SK-N-SH (cell line): ENCODE data around the gene FCHSD2. TPM values are rescaled to one million over a fixed set of nuclear protein-coding genes. Genes with fewer than 3 reads are reported as not detected.

ENCODE experiments used
- CTCF ChIA-PET: fragments of 300-600, 350-600 bp; formaldehyde crosslinking; extraction: SDS; loops from one replicate; lab custom pipeline; 2021; lab: Yijun Ruan, JAX
- POLR2A ChIA-PET: fragments of 350-600 bp; sonication (Branson Sonifier 250); formaldehyde crosslinking; extraction: SDS; loops from one replicate; lab custom pipeline; 2020; ENCODE audit warnings: antibody characterized with exemption, inconsistent platforms; lab: Yijun Ruan, JAX
- DNase-seq: peaks from one replicate; pipeline ENCODE4 v3.0.0; 2012
- H2AFZ ChIP-seq: fragments of 200-600 bp; sonication (generic); 2 replicates; pipeline ENCODE4 v1.8.1; 2016; ENCODE audit warnings: antibody characterized with exemption, mild to moderate bottlenecking, low read depth
- H3F3A ChIP-seq: fragments of 200-600 bp; sonication (generic); replicated peaks from 2 replicates; pipeline ENCODE3; 2016; ENCODE audit warnings: antibody characterized with exemption, mild to moderate bottlenecking; ENCODE audit not compliant: insufficient read depth
- H3K27ac ChIP-seq, 2 experiments: fragments of 200-500 bp in 1 of 2; fragments of 200-600 bp in 1 of 2; sonication (Bioruptor generic) in 1 of 2; sonication (generic), shearing (Covaris generic) in 1 of 2; 2 replicates each; pipeline versions ENCODE4 v1.5.1 to v1.6.1; 2014 to 2016; ENCODE audit warnings: low read depth in 2 of 2, inconsistent platforms in 1 of 2, low read length in 1 of 2, mild to moderate bottlenecking in 1 of 2, mixed read lengths in 1 of 2
- H3K27me3 ChIP-seq: fragments of 200-600 bp; sonication (generic), shearing (Covaris generic); 2 replicates; pipeline ENCODE4 v1.6.1; 2016; ENCODE audit warnings: mixed run types; ENCODE audit not compliant: insufficient read depth
- H3K36me3 ChIP-seq, 2 experiments: fragments of 200-500 bp in 1 of 2; fragments of 200-600 bp in 1 of 2; sonication (Bioruptor generic) in 1 of 2; sonication (generic) in 1 of 2; replicated peaks in 1 of 2; 2 replicates each; pipeline versions ENCODE3 to v1.5.1; 2014 to 2016; ENCODE audit warnings: low read length in 1 of 2, mild to moderate bottlenecking in 1 of 2; ENCODE audit not compliant: insufficient read depth in 2 of 2, control insufficient read depth in 1 of 2
- H3K4me1 ChIP-seq, 2 experiments: fragments of 200-500 bp in 1 of 2; fragments of 200-600 bp in 1 of 2; sonication (Bioruptor generic) in 1 of 2; sonication (generic), shearing (Covaris generic) in 1 of 2; 2 replicates each; pipeline versions ENCODE4 v1.5.1 to v1.6.1; 2014 to 2016; ENCODE audit warnings: low read depth in 1 of 2, low read length in 1 of 2, mixed run types in 1 of 2; ENCODE audit not compliant: insufficient read depth in 2 of 2, control insufficient read depth in 1 of 2
- H3K4me2 ChIP-seq: fragments of 200-600 bp; sonication (generic), shearing (Covaris generic); 2 replicates; pipeline ENCODE4 v1.6.1; 2017; ENCODE audit warnings: mixed run types
- H3K4me3 ChIP-seq, 2 experiments: fragments of 200-500 bp in 1 of 2; fragments of 200-600 bp in 1 of 2; sonication (Bioruptor generic) in 1 of 2; sonication (generic), shearing (Covaris generic) in 1 of 2; 2 replicates each; pipeline versions ENCODE4 v1.5.1 to v1.8.1; 2014 to 2016; ENCODE audit warnings: low read depth in 2 of 2, inconsistent platforms in 1 of 2, low read length in 1 of 2, mild to moderate bottlenecking in 1 of 2, mixed read lengths in 1 of 2, moderate library complexity in 1 of 2
- H3K79me2 ChIP-seq: fragments of 200-600 bp; sonication (generic); 2 replicates; pipeline ENCODE4 v1.8.1; 2017; ENCODE audit warnings: mild to moderate bottlenecking; ENCODE audit not compliant: insufficient read depth
- H3K9ac ChIP-seq: fragments of 200-600 bp; sonication (generic); 2 replicates; pipeline ENCODE4 v1.6.1; 2017; ENCODE audit warnings: mixed run types
- H3K9me2 ChIP-seq: fragments of 200-600 bp; sonication (generic); 2 replicates; pipeline ENCODE4 v1.6.1; 2017; ENCODE audit warnings: mixed run types
- H3K9me3 ChIP-seq: fragments of 200-600 bp; sonication (generic); 2 replicates; pipeline ENCODE4 v1.6.1; 2017; ENCODE audit warnings: mixed run types, mild to moderate bottlenecking, moderate library complexity
- H4K20me1 ChIP-seq: fragments of 200-600 bp; sonication (generic); 2 replicates; pipeline ENCODE4 v1.6.1; 2017; ENCODE audit warnings: mild to moderate bottlenecking, mixed run types; ENCODE audit not compliant: insufficient read depth
- EZH2phosphoT487 ChIP-seq: fragments of 200-600 bp; sonication (generic); IDR thresholded peaks from 2 replicates; pipeline ENCODE4 v1.6.1; 2017; ENCODE audit warnings: low read depth, mixed run types, mild to moderate bottlenecking, antibody characterized with exemption, moderate library complexity, borderline replicate concordance
- FOSL2 ChIP-seq: IDR thresholded peaks from 2 replicates; pipeline ENCODE4 v1.4.0; 2012; ENCODE audit warnings: low read depth, mild to moderate bottlenecking, moderate library complexity, borderline replicate concordance
- FOXJ3 ChIP-seq: sonication (generic); formaldehyde crosslinking; IDR thresholded peaks from 2 replicates; pipeline ENCODE4 v1.5.1; 2020; ENCODE audit warnings: mild to moderate bottlenecking, missing genetic modification reagents
- MXI1 ChIP-seq: IDR thresholded peaks from 2 replicates; pipeline ENCODE4 v1.6.1; 2012; ENCODE audit warnings: mild to moderate bottlenecking, low read depth, low read length, improper control_type of control experiment
- NFIC ChIP-seq: IDR thresholded peaks from 2 replicates; pipeline ENCODE4 v1.4.0; 2012; ENCODE audit warnings: borderline replicate concordance
- RAD21 ChIP-seq: IDR thresholded peaks from 2 replicates; pipeline ENCODE4 v1.6.1; 2012; ENCODE audit warnings: mild to moderate bottlenecking, low read length
- TAF1 ChIP-seq: IDR thresholded peaks from 2 replicates; pipeline ENCODE4 v1.6.1; 2012; ENCODE audit warnings: low read depth, mild to moderate bottlenecking, low read length, moderate library complexity, borderline replicate concordance
- WGBS: methylation state at CpG from one replicate; pipeline ENCODE4 v1.1.6; 2017; ENCODE audit warnings: low lambda C conversion rate; 5-methylcytosine and 5-hydroxymethylcytosine counted together
- polyA plus RNA-seq, 3 experiments: library from polyadenylated mRNA; depleted of rRNA; stranded (reverse); fragments of >200 nt; gene quantifications; 2 replicates each; pipeline ENCODE4 v1.2.3, GENCODE V29; 2012
- TF ChIP-seq, protein P1 (sequence below): IDR thresholded peaks from 2 replicates; pipeline ENCODE4 v1.4.0; 2012; ENCODE audit warnings: low read depth
- TF ChIP-seq, protein P2 (sequence below): fragments of 150-350 bp; IDR thresholded peaks from 2 replicates; pipeline ENCODE4 v1.6.1; 2017; ENCODE audit warnings: antibody characterized with exemption, low read length, low read depth, borderline replicate concordance
- TF ChIP-seq, protein P3 (sequence below): IDR thresholded peaks from 2 replicates; pipeline ENCODE4; 2012

FCHSD2 gene
- polyA plus RNA-seq, 1 of the 3 experiments (the other 2 are of a cell fraction), result 10.4 TPM

DNA sequence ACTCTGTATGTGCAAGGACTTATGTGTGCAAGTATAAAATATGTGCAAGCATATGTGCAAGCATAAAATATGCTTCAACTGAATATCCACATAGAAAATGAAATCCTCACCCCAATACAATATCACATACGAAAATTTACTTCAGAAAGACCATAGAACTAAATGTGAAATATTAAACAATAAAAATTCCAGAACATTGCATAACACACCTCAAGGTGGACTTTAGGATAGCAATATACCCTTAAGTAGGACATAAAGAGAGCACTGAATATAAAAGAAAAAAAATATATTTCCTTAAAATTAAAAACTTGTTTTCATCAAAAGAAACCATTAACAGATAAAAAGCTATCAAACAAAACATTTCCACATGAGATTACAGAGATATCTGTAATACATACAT, 67.8 kb downstream of the FCHSD2 start:
- H3K4me3 ChIP-seq, result no peak overlapping the region
- no peaks in the 10 kb centered on the region; the same call in 1 of the 2 replicates for H4K20me1 ChIP-seq
- H3K9me2 ChIP-seq, result no peaks in the 10 kb centered on the region
- ChIA-PET POLR2A (no interaction called here), CTCF (interaction anchor here (0.6 kb wide), 2 partner anchors 23 to 136 kb away, joined by 3 read pairs; no protein-coding TSS in a partner anchor)
- peaks cover 5% of the 10 kb centered on the region; the same call in 1 of the 2 replicates for H3K9me3 ChIP-seq
- no peaks in the 10 kb centered on the region for H3K27me3 ChIP-seq
- DNase-seq, result no peak
- TF ChIP-seq RAD21 (no peak), MXI1 (no peak), TAF1 (no peak), EZH2phosphoT487 (no peak), NFIC (no peak), FOXJ3 (no peak)
- TF ChIP-seq, protein P1, sequence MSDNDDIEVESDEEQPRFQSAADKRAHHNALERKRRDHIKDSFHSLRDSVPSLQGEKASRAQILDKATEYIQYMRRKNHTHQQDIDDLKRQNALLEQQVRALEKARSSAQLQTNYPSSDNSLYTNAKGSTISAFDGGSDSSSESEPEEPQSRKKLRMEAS, result no peak
- no peak overlapping the region for H2AFZ ChIP-seq
- no peak overlapping the region for H3K27ac ChIP-seq
- peaks cover 36% of the 10 kb centered on the region for H3K79me2 ChIP-seq
- peaks cover 0 to 31% of the 10 kb centered on the region in 2 experiments for H3K36me3 ChIP-seq
- peaks cover 12% of the 10 kb centered on the region for H3F3A ChIP-seq
- WGBS, result 88% methylated on average over 1 of the region's 1 CpG
- H3K4me2 ChIP-seq, result no peak overlapping the region
- peaks cover 0 to 2% of the 10 kb centered on the region in 2 experiments; a peak in 1 of 4 replicates for H3K4me1 ChIP-seq
- H3K9ac ChIP-seq, result no peak overlapping the region

DNA sequence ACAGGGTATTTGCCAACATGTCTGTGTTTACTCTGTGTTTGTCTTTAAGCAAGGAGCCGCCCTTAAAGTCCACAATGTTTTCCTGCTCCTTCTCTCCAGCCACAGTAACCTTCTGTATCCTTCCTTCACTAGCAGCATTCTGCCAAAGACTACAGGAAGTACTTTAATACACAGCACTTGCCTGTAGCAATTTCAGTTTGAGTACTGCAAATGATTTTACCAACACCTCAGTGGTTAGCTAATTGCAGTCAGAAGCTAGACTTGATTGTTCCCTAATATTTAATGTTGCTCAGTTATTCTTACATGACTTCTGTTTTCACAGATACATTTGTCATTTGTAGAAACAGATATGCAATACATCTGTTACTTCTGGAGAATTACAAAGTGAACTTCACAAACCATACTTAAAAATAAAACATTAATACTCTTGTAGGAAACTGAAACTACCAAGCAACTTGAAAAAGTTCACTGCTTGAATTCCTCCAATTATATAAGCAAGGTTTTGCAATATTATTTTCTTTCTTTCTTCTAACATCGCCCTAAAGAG, 69.1 kb downstream of the FCHSD2 start:
- Histone ChIP-seq H2AFZ (no peak overlapping the region), H3K9me3 (peaks cover 5% of the 10 kb centered on the region; the same call in 1 of the 2 replicates), H3K4me3 (no peak overlapping the region), H3K9me2 (no peaks in the 10 kb centered on the region), H3K36me3 (peaks cover 0 to 17% of the 10 kb centered on the region in 2 experiments), H3K27me3 (no peaks in the 10 kb centered on the region), H3K4me1 (peaks cover 0 to 2% of the 10 kb centered on the region in 2 experiments; a peak in 1 of 4 replicates), H3K79me2 (peaks cover 32% of the 10 kb centered on the region), H3K27ac (no peak overlapping the region; a peak in 1 of 4 replicates), H3K9ac (no peak overlapping the region), H4K20me1 (no peaks in the 10 kb centered on the region; the same call in 1 of the 2 replicates), H3K4me2 (no peak overlapping the region), H3F3A (peaks cover 12% of the 10 kb centered on the region)
- ChIA-PET CTCF (interaction anchor here (0.6 kb wide), 1 partner anchor 262 kb away, joined by 3 read pairs; no protein-coding TSS in a partner anchor), POLR2A (no interaction called here)
- WGBS, result 78% methylated on average over 2 of the region's 2 CpGs
- no peak for DNase-seq
- no peak for TF ChIP-seq FOSL2
- TF ChIP-seq RAD21, result no peak
- TF ChIP-seq, protein P2, sequence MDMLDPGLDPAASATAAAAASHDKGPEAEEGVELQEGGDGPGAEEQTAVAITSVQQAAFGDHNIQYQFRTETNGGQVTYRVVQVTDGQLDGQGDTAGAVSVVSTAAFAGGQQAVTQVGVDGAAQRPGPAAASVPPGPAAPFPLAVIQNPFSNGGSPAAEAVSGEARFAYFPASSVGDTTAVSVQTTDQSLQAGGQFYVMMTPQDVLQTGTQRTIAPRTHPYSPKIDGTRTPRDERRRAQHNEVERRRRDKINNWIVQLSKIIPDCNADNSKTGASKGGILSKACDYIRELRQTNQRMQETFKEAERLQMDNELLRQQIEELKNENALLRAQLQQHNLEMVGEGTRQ, result no peak
- TF ChIP-seq, protein P3, sequence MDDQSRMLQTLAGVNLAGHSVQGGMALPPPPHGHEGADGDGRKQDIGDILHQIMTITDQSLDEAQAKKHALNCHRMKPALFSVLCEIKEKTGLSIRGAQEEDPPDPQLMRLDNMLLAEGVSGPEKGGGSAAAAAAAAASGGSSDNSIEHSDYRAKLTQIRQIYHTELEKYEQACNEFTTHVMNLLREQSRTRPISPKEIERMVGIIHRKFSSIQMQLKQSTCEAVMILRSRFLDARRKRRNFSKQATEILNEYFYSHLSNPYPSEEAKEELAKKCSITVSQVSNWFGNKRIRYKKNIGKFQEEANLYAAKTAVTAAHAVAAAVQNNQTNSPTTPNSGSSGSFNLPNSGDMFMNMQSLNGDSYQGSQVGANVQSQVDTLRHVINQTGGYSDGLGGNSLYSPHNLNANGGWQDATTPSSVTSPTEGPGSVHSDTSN, result no peak
- TF ChIP-seq EZH2phosphoT487, result no peak
